OCI-LY1 (cell line): ENCODE data around the gene SPRED1.

Experiments
- CTCF ChIP-seq: fragments of 200-600 bp; sonication (generic), shearing (Covaris generic); IDR thresholded peaks from 2 replicates; pipeline ENCODE4 v1.5.1; 2017; ENCODE audit warnings: mild to moderate bottlenecking, antibody characterized with exemption, low read length, moderate library complexity, mixed read lengths
- EZH2 ChIP-seq: fragments of 200-600 bp; sonication (generic), shearing (Covaris generic); IDR thresholded peaks from 2 replicates; pipeline ENCODE4 v1.8.0; 2017; ENCODE audit warnings: borderline replicate concordance, mixed run types, mild to moderate bottlenecking, antibody characterized with exemption, low read length, moderate library complexity, mixed read lengths

DNA sequence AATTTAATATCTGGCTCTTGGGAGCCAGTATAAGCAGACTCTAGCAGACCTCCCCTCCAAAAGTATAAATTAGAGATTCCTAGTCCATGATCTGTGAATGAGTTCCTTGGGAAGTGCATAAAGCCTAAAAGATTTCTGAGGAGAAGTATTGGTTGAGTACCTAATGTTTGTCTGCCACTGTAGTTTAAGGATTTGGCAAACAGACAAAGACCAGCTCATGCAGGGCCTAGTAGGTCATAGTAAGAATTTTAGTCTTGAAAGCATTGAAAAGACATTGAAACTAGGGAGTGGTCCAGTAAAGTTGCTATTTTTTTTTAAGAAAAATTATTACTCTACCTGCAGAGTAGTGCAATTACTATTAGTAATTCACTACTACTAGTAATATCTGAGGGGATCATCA is 67.5 kb downstream of the SPRED1 start:
- TF ChIP-seq CTCF (no peak), EZH2 (no peak)
